ENCODE measurements around the gene NPSR1.
"Not testable (repeated sequence)": the region's sequence is repeated elsewhere in the genome, so short reads cannot be mapped to it uniquely, and the experiment has no call there.

The NPSR1 gene

GRCh38 chr7:34657632-34658268, at the start of gene NPSR1:
TSS of gene NPSR1 (plus strand) at chr7:34658218. CDS start at chr7:34658413, 195 bp downstream.
- DNase-seq, result no peak

- DNase-seq, result no peak
These were observed 45.4 kb upstream of the NPSR1 start for GRCh38 chr7:34612661-34613060.

- no peak for DNase-seq
These were observed 37.6 kb upstream of the NPSR1 start for GRCh38 chr7:34620425-34620824.

- DNase-seq, result no peak
These were observed 35.8 kb upstream of the NPSR1 start for GRCh38 chr7:34622182-34622581.

- no peak for DNase-seq
These were observed 35.2 kb upstream of the NPSR1 start for GRCh38 chr7:34622771-34623250.

GRCh38 chr7:34628618-34629017, 29.4 kb upstream of the NPSR1 start:
- DNase-seq, result not testable (repeated sequence)

GRCh38 chr7:34652809-34653208, 5.2 kb upstream of the NPSR1 start:
- no peak for DNase-seq

GRCh38 chr7:34653787-34654186, 4.2 kb upstream of the NPSR1 start:
- DNase-seq, result no peak

GRCh38 chr7:34655384-34655783, 2.6 kb upstream of the NPSR1 start:
- no peak for DNase-seq

- no peak for DNase-seq
These were observed 2.0 kb upstream of the NPSR1 start for GRCh38 chr7:34656041-34656440.

GRCh38 chr7:34659472-34660075, 1.6 kb downstream of the NPSR1 start:
- no peak for DNase-seq

GRCh38 chr7:34662058-34662708, 4.2 kb downstream of the NPSR1 start:
- DNase-seq, result no peak

- no peak for DNase-seq
These were observed 6.7 kb downstream of the NPSR1 start for GRCh38 chr7:34664755-34665154.

- DNase-seq, result no peak
These were observed 14.4 kb downstream of the NPSR1 start for GRCh38 chr7:34672430-34672829.

- DNase-seq, result no peak
These were observed 15.0 kb downstream of the NPSR1 start for GRCh38 chr7:34673066-34673465.

GRCh38 chr7:34675749-34676374, 17.8 kb downstream of the NPSR1 start:
- no peak for DNase-seq

- no peak for DNase-seq
These were observed 19.5 kb downstream of the NPSR1 start for GRCh38 chr7:34677491-34677890.

- DNase-seq, result no peak
These were observed 29.5 kb downstream of the NPSR1 start for GRCh38 chr7:34687529-34687928.

- DNase-seq, result no peak
These were observed 38.4 kb downstream of the NPSR1 start for GRCh38 chr7:34696415-34696814.

- DNase-seq, result no peak
These were observed 51.8 kb downstream of the NPSR1 start for GRCh38 chr7:34709771-34710170.

GRCh38 chr7:34718867-34719266, 60.8 kb downstream of the NPSR1 start:
- DNase-seq, result no peak

GRCh38 chr7:34719636-34720035, 61.6 kb downstream of the NPSR1 start:
- DNase-seq, result no peak

GRCh38 chr7:34720289-34720688, 62.3 kb downstream of the NPSR1 start:
- DNase-seq, result no peak

- no peak for DNase-seq
These were observed 65.3 kb downstream of the NPSR1 start for GRCh38 chr7:34723338-34723737.

Measured in activated gamma-delta T cell treated with Interleukin-2 at 50 U/mL for 16 hours (primary cell).